Smooth muscle cell (in vitro differentiated cells): ENCODE data around the gene ZNF488. TPM values are rescaled to one million over a fixed set of nuclear protein-coding genes. Genes with fewer than 3 reads are reported as not detected.

Experiments used
- DNase-seq: peaks from one replicate; lab custom pipeline; 2025; ENCODE audit not compliant: unreplicated experiment; lab: John Stamatoyannopoulos, UW
- H2AFZ ChIP-seq: fragments of 200-600 bp; sonication (generic); 2 replicates; pipeline ENCODE4 v1.6.0; 2016; ENCODE audit warnings: antibody characterized with exemption, low read depth, mild to moderate bottlenecking
- H3F3A ChIP-seq: fragments of 200-600 bp; sonication (generic); 2 replicates; pipeline ENCODE4 v1.6.0; 2017; ENCODE audit warnings: antibody characterized with exemption, low read depth
- H3K27ac ChIP-seq: fragments of 200-600 bp; sonication (generic); 2 replicates; pipeline ENCODE4 v1.5.1; 2016; ENCODE audit warnings: low read depth, mild to moderate bottlenecking
- H3K27me3 ChIP-seq: fragments of 200-600 bp; sonication (generic); 2 replicates; pipeline ENCODE4 v1.6.1; 2016; ENCODE audit warnings: low read depth, mild to moderate bottlenecking
- H3K36me3 ChIP-seq: fragments of 200-600 bp; sonication (generic); 2 replicates; pipeline ENCODE4 v1.5.1; 2016; ENCODE audit warnings: low read depth
- H3K4me1 ChIP-seq: fragments of 200-600 bp; sonication (generic); 2 replicates; pipeline ENCODE4 v1.5.1; 2016; ENCODE audit warnings: low read depth
- H3K4me2 ChIP-seq: fragments of 200-600 bp; sonication (generic); 2 replicates; pipeline ENCODE4 v1.6.0; 2016; ENCODE audit warnings: mild to moderate bottlenecking
- H3K4me3 ChIP-seq: fragments of 200-600 bp; sonication (generic); 2 replicates; pipeline ENCODE4 v1.5.1; 2016; ENCODE audit warnings: mild to moderate bottlenecking
- H3K79me2 ChIP-seq: fragments of 200-600 bp; sonication (generic); 2 replicates; pipeline ENCODE4 v1.6.0; 2016; ENCODE audit warnings: low read depth, mild to moderate bottlenecking
- H3K9ac ChIP-seq: fragments of 200-600 bp; sonication (generic); 2 replicates; pipeline ENCODE4 v1.6.0; 2016; ENCODE audit warnings: low read depth
- H3K9me3 ChIP-seq: fragments of 200-600 bp; sonication (generic); replicated peaks from 2 replicates; pipeline ENCODE4 v1.5.1; 2016; ENCODE audit warnings: low read depth
- H4K20me1 ChIP-seq: fragments of 200-600 bp; sonication (generic); 2 replicates; pipeline ENCODE4 v1.6.0; 2016; ENCODE audit warnings: low read depth
- WGBS: methylation state at CpG from one replicate; pipeline ENCODE4 v1.1.7; 2016; ENCODE audit warnings: low lambda C conversion rate; 5-methylcytosine and 5-hydroxymethylcytosine counted together
- polyA plus RNA-seq: library from polyadenylated mRNA; unstranded; fragments of >200 nt; fragmentation: Nextera tagmentation; extraction: Ambion mirVana; gene quantifications from 2 replicates; pipeline ENCODE4 v1.2.1, GENCODE V29; 2016
- total RNA-seq: library from RNA; depleted of rRNA; stranded (reverse); fragments of >200 nt; gene quantifications from 2 replicates; pipeline ENCODE4 v1.2.3, GENCODE V29; 2014
- TF ChIP-seq, protein P1 (sequence below): fragments of 200-600 bp; sonication (generic); IDR thresholded peaks from 2 replicates; pipeline ENCODE4 v1.5.1; 2017; ENCODE audit warnings: borderline replicate concordance, mild to moderate bottlenecking, antibody characterized with exemption; ENCODE audit not compliant: insufficient read depth, poor library complexity, severe bottlenecking

ZNF488 gene
- total and polyA plus RNA-seq, 2 experiments from 2014 or later: 1.1 TPM; not detected in 1

DNA sequence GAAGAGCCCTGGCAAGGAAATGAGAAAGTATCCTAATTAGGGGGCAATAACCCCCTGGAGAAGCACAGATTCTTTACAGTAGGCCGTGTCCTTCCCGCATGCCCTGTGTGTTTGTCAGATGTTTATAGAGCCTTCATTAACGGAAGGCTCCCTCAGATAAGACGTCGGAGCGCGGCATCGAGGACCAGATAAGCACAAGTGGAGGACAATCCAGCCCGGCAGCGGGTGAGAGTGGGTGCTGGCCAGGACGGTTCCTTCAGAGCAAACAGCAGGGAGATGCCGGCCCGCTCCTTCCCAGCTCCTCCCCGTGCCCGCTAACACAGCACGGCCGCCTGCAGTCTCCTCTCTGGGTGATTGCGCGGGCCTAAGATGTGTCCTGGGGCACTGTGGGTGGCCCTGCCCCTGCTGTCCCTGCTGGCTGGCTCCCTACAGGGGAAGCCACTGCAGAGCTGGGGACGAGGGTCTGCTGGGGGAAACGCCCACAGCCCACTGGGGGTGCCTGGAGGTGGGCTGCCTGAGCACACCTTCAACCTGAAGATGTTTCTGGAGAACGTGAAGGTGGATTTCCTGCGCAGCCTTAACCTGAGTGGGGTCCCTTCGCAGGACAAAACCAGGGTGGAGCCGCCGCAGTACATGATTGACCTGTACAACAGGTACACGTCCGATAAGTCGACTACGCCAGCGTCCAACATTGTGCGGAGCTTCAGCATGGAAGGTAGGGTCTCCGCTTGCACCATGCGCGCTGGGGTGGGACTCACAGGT is 61.6 kb downstream of the ZNF488 start, which contains the start of gene GDF2:
Gene GDF2 (plus strand): TSS at position 155 of the 762 bp plus-strand sequence. CDS start 215 bp downstream, at position 370.
- WGBS: 66% methylated on average over 35 of the region's 35 CpGs
- peak within 1 kb of the TSS; percentile 29 for H3K4me2 ChIP-seq
- no peak within 1 kb of the TSS for H3K4me3 ChIP-seq
- no peaks in the 10 kb centered on the region for H3K9me3 ChIP-seq
- H3K36me3 ChIP-seq: no peaks in the 10 kb centered on the region
- no peaks in the 10 kb centered on the region for H3K4me1 ChIP-seq
- no peaks in the 10 kb centered on the region for H3K79me2 ChIP-seq
- TF ChIP-seq, protein P1, sequence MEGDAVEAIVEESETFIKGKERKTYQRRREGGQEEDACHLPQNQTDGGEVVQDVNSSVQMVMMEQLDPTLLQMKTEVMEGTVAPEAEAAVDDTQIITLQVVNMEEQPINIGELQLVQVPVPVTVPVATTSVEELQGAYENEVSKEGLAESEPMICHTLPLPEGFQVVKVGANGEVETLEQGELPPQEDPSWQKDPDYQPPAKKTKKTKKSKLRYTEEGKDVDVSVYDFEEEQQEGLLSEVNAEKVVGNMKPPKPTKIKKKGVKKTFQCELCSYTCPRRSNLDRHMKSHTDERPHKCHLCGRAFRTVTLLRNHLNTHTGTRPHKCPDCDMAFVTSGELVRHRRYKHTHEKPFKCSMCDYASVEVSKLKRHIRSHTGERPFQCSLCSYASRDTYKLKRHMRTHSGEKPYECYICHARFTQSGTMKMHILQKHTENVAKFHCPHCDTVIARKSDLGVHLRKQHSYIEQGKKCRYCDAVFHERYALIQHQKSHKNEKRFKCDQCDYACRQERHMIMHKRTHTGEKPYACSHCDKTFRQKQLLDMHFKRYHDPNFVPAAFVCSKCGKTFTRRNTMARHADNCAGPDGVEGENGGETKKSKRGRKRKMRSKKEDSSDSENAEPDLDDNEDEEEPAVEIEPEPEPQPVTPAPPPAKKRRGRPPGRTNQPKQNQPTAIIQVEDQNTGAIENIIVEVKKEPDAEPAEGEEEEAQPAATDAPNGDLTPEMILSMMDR: no peak
- no peaks in the 10 kb centered on the region for H4K20me1 ChIP-seq
- no peak for DNase-seq
- H3K27ac ChIP-seq: no peak within 1 kb of the TSS
- peaks cover 9% of the 10 kb centered on the region for H3K27me3 ChIP-seq
- H2AFZ ChIP-seq: no peak within 1 kb of the TSS
- no peak within 1 kb of the TSS for H3K9ac ChIP-seq
- no peaks in the 10 kb centered on the region for H3F3A ChIP-seq

DNA sequence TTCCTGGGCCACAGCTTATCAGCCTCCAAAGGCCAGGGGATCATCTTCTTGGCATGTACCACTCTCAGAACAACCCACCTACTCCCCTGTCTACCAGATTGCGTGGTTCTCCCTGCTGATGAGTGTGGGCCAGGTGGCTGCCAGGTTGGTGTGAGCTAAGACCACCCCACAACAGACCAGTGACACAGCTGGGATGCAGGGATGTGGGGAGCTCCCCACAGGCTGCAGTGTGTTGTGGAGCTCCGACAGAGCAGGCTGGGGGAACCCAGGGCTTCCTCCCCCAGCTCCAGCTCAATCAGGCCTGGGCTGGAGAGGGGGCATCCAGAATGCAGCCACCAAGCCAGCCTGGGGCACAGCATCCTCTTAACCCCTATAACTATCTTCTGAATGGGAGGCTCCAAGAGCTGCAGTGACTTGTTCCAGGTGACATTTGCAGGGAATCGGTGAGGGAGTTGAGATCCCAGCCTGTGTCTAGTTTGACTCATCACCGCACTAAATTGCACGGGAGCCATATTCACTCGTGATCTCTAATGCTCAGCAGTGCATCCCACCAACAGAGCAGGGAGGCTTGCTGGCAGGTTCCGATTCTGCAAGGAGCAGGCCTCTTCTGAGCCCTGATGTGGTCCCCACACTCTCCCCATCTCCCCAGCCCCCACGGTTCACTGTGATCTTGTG is 62.4 kb downstream of the ZNF488 start:
- H3F3A ChIP-seq: no peaks in the 10 kb centered on the region
- no peak overlapping the region for H3K4me3 ChIP-seq
- 79% methylated on average over 8 of the region's 8 CpGs for WGBS
- H3K79me2 ChIP-seq: no peaks in the 10 kb centered on the region
- peak overlapping the region; percentile 29 for H3K4me2 ChIP-seq
- H3K36me3 ChIP-seq: no peaks in the 10 kb centered on the region
- no peaks in the 10 kb centered on the region for H3K4me1 ChIP-seq
- H4K20me1 ChIP-seq: no peaks in the 10 kb centered on the region
- H3K27ac ChIP-seq: no peak overlapping the region
- TF ChIP-seq, protein P1: no peak
- H3K9me3 ChIP-seq: no peaks in the 10 kb centered on the region
- H3K9ac ChIP-seq: no peak overlapping the region
- no peak overlapping the region for H2AFZ ChIP-seq
- H3K27me3 ChIP-seq: peaks cover 9% of the 10 kb centered on the region
- no peak for DNase-seq

DNA sequence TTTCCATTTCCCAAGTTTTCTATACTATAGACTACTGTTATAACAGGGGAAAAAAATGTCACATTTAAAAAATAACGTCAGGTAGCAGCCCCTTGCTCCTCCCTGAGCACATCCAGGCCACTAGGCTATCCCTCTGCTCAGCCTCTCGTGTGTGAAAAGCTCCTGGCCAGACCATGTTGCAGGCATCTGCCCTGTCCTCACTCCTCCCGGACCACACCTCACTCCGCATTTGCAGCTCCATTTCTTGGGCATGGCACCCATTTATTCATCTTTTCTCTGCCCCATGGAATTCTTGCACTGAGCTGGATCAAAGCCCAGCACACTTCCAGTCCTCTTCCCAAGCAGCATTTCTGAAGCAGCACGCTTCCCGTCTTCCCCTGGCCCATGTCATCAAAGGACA is 63.3 kb downstream of the ZNF488 start:
- no peaks in the 10 kb centered on the region for H4K20me1 ChIP-seq
- peaks cover 9% of the 10 kb centered on the region for H3K27me3 ChIP-seq
- H3K36me3 ChIP-seq: no peaks in the 10 kb centered on the region
- H3K27ac ChIP-seq: no peak overlapping the region
- no peaks in the 10 kb centered on the region for H3K9me3 ChIP-seq
- TF ChIP-seq, protein P1: no peak
- 78% methylated on average over 6 of the region's 6 CpGs for WGBS
- H3F3A ChIP-seq: no peaks in the 10 kb centered on the region
- no peak overlapping the region for H3K4me3 ChIP-seq
- no peaks in the 10 kb centered on the region for H3K4me1 ChIP-seq
- no peak overlapping the region for H3K4me2 ChIP-seq
- DNase-seq: no peak
- H3K79me2 ChIP-seq: no peaks in the 10 kb centered on the region
- H3K9ac ChIP-seq: no peak overlapping the region
- H2AFZ ChIP-seq: no peak overlapping the region
